ENCODE results near the gene P4HB. TPM values are rescaled to one million over a fixed set of nuclear protein-coding genes. Genes with fewer than 3 reads are reported as not detected.

P4HB gene
- polyA plus RNA-seq, 1 of the 3 experiments (the other 2 are of a cell fraction): 165 TPM

- TF ChIP-seq, protein P1, sequence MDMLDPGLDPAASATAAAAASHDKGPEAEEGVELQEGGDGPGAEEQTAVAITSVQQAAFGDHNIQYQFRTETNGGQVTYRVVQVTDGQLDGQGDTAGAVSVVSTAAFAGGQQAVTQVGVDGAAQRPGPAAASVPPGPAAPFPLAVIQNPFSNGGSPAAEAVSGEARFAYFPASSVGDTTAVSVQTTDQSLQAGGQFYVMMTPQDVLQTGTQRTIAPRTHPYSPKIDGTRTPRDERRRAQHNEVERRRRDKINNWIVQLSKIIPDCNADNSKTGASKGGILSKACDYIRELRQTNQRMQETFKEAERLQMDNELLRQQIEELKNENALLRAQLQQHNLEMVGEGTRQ (IDR thresholded peaks at IDR 0.05; ENCODE audit: borderline replicate concordance, low read depth, low read length): no peak
- TF ChIP-seq GATA2 (CRISPR knock-in tag; IDR thresholded peaks at IDR 0.05) (no peak), RAD21 (IDR thresholded peaks at IDR 0.05; ENCODE audit: low read length) (no peak)
Observed at GRCh38 chr17:81899514-81900166, 39.3 kb upstream of the P4HB start (continued).

- peak overlapping the region in 1 of 2 experiments; percentile 66; a peak in 2 of 4 replicates for H3K27ac ChIP-seq (ENCODE audit: low read depth in 2 of 2, low read length in 1 of 2)
- H3K4me2 ChIP-seq: no peak overlapping the region; the same call in 1 of the 2 replicates
- H3K9me2 ChIP-seq: no peaks in the 10 kb centered on the region
- H3K79me2 ChIP-seq (ENCODE audit: insufficient read depth): peaks cover 22% of the 10 kb centered on the region
- H3K27me3 ChIP-seq (ENCODE audit: insufficient read depth): no peaks in the 10 kb centered on the region
- peaks cover 33 to 35% of the 10 kb centered on the region in 2 experiments for H3K36me3 ChIP-seq (replicated peaks in 1 of 2; ENCODE audit: control insufficient read depth in 1 of 2, insufficient read depth in 2 of 2, low read length in 1 of 2)
- H3K9me3 ChIP-seq: no peaks in the 10 kb centered on the region
- H2AFZ ChIP-seq (ENCODE audit: low read depth): no peak overlapping the region
- H3K4me3 ChIP-seq (ENCODE audit: low read depth in 2 of 2, low read length in 1 of 2): no peak overlapping the region
- peaks cover 8% of the 10 kb centered on the region; the same call in 1 of the 2 replicates for H4K20me1 ChIP-seq (ENCODE audit: insufficient read depth)
- H3K9ac ChIP-seq: no peak overlapping the region; the same call in 1 of the 2 replicates
- ChIA-PET CTCF (interaction anchor here (1.7 kb wide), 1 partner anchor 29 kb away, joined by 8 read pairs; no protein-coding TSS in a partner anchor), POLR2A (interaction anchor here (0.9 kb wide), 1 partner anchor 30 kb away, joined by 3 read pairs; no protein-coding TSS in a partner anchor)
- 100% methylated on average over 2 of the region's 9 CpGs for WGBS (ENCODE audit: low lambda C conversion rate)
- peaks cover 3 to 10% of the 10 kb centered on the region in 2 experiments; a peak in 1 of 4 replicates for H3K4me1 ChIP-seq (ENCODE audit: control insufficient read depth in 1 of 2, insufficient read depth in 2 of 2, low read depth in 1 of 2, low read length in 1 of 2)
- peaks cover 39% of the 10 kb centered on the region for H3F3A ChIP-seq (replicated peaks; ENCODE audit: insufficient read depth)
- no peak for DNase-seq
- no peak for TF ChIP-seq EZH2phosphoT487 (IDR thresholded peaks at IDR 0.05; ENCODE audit: borderline replicate concordance, low read depth)
- no peak for TF ChIP-seq GABPA (IDR thresholded peaks at IDR 0.05; ENCODE audit: low read depth)
- no peak for TF ChIP-seq SIN3A (IDR thresholded peaks at IDR 0.05; ENCODE audit: borderline replicate concordance, low read depth, low read length)
- TF ChIP-seq ELF1 (IDR thresholded peaks at IDR 0.05): no peak
- no peak for TF ChIP-seq NFIC (IDR thresholded peaks at IDR 0.05; ENCODE audit: borderline replicate concordance)
- no peak for TF ChIP-seq RFX5 (IDR thresholded peaks at IDR 0.05; ENCODE audit: low read length)
Observed at GRCh38 chr17:81898885-81899284, 38.5 kb upstream of the P4HB start.

DNA sequence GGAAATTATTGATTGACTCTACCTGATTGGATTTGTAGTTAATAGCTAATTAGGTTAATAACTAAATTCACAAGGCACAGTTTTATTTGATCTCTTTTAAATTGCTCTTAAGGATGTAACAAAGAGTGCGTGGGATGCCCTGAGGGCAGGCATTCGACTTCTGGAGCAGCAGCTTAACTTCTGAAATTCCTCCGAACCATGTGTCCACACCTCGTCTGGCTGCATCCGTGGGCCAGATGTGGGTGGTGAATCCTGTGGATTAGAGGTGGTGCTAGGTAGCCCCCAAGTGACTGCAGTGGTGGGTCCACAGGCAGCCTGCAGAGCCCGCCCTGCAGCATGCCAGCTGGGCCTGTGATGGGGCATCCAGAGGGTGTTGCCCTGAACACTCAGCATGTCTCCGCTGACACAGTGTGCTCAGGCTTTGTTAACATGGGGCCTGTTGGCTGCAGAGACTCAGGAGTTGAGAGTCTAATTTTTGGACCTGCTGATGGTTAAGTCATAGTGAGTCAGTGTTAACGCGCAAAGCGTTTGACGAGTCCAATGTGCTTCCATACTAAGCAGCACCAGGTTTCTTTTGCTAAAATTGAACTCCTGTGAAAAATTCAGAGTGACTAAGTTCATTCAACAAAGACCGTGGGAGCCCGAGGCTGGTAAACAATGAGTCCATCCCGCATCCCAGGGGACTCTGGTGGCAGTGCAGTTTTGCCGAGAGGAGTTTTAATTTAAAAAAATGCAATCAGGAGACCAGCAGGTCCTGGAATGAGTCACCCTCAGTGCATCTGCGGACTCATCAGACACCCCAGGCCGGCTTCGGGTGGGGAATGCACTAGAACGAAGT lies 37.9 kb upstream of the P4HB start:
- no peak for DNase-seq
- Histone ChIP-seq H3K9me3 (no peaks in the 10 kb centered on the region), H3K4me3 (ENCODE audit: low read depth in 2 of 2, low read length in 1 of 2) (no peak overlapping the region), H2AFZ (ENCODE audit: low read depth) (no peak overlapping the region), H3K4me2 (no peak overlapping the region; the same call in 1 of the 2 replicates), H3K79me2 (ENCODE audit: insufficient read depth) (peaks cover 29% of the 10 kb centered on the region), H3F3A (replicated peaks; ENCODE audit: insufficient read depth) (peaks cover 43% of the 10 kb centered on the region), H3K27me3 (ENCODE audit: insufficient read depth) (no peaks in the 10 kb centered on the region), H3K36me3 (replicated peaks in 1 of 2; ENCODE audit: control insufficient read depth in 1 of 2, insufficient read depth in 2 of 2, low read length in 1 of 2) (peaks cover 31 to 33% of the 10 kb centered on the region in 2 experiments), H3K9ac (no peak overlapping the region; the same call in 1 of the 2 replicates), H3K27ac (ENCODE audit: low read depth in 2 of 2, low read length in 1 of 2) (peak overlapping the region in 1 of 2 experiments; percentile 66; a peak in 2 of 4 replicates), H4K20me1 (ENCODE audit: insufficient read depth) (peaks cover 8% of the 10 kb centered on the region; the same call in 1 of the 2 replicates), H3K9me2 (no peaks in the 10 kb centered on the region), H3K4me1 (ENCODE audit: control insufficient read depth in 1 of 2, insufficient read depth in 2 of 2, low read depth in 1 of 2, low read length in 1 of 2) (peaks cover 3 to 10% of the 10 kb centered on the region in 2 experiments; a peak in 1 of 4 replicates)
- POLR2A ChIA-PET: interaction anchor here (0.9 kb wide), 1 partner anchor 29 kb away, joined by 3 read pairs; no protein-coding TSS in a partner anchor
- CTCF ChIA-PET: interaction anchor here (1.7 kb wide), 1 partner anchor 29 kb away, joined by 8 read pairs; no protein-coding TSS in a partner anchor
- TF ChIP-seq FOSL2 (IDR thresholded peaks at IDR 0.05; ENCODE audit: borderline replicate concordance, low read depth): peak; percentile 34; the same call in 1 of the 2 replicates
- TF ChIP-seq SMC3 (IDR thresholded peaks at IDR 0.05; ENCODE audit: low read depth, low read length): no peak
- 60% methylated on average over 18 of the region's 19 CpGs for WGBS (ENCODE audit: low lambda C conversion rate)

Data from SK-N-SH (cell line).